ENCODE results near the gene CANT1. TPM values are rescaled to one million over a fixed set of nuclear protein-coding genes. Genes with fewer than 3 reads are reported as not detected.

Gene CANT1
- total RNA-seq, 2 donors from 2014 or later, result 302 to 322 TPM

DNA sequence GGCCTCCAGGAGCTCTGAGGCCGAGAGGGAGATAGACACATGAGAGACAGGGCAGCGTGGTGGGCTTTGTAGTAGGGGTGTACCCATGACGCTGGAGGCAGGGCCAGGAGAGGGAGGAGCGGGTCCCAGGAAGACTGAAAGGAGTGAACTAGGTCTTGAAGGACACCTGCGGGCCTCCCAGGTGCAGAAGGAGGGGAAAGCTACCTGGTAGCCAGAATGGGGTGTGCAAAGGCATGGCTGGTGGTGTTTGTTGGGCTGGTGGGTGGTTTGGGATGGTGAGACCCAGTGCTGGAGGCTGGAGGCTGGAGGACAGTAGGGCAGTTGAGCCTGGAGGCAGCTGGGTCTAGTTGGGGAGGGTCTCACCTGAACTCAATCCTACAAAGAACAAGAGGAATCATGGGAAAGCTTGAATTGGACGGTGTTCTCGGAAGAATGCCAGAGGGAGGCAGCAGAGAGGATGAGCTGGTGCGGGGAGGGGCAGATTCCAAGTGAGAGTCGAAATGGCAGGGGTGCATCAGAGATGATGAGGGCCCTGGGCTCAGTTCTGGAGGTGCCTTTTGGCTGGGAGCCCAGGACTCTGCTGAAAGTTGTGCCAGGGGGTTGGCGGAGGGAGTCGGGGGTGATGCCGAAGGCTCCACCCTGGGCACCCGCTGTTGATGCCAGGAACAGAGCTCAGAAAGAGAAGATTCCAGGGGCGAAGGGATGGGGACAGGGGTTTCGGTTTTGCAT, 35.6 kb upstream of the CANT1 start:
- no peak for ATAC-seq
- peak in 1 of 2 donors; percentile 18 for DNase-seq
- intact Hi-C loops (cut with DNase I, micrococcal nuclease), result no loop called here

DNA sequence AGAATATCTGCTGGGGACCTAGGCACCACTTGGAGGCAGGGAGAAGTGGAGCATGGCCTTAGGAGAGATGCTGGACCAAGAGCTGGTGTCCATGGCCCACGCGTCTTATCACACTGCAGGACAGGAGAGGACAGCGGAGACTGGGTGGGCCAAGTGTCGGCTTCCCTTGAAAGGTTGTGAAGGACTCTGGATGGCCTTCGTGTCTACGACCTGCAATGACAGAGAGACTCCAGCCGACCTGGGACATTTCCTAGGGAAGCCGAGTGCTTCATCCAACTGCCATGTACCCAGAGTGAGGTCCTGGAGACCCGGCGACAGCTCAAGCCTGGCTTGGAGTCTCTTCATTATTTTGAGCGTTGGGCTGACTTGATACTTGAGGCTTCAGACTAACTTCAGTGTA, 34.9 kb upstream of the CANT1 start:
- ATAC-seq (no peak), DNase-seq (no peak)
- intact Hi-C loops (cut with DNase I, micrococcal nuclease), result no loop called here

DNA sequence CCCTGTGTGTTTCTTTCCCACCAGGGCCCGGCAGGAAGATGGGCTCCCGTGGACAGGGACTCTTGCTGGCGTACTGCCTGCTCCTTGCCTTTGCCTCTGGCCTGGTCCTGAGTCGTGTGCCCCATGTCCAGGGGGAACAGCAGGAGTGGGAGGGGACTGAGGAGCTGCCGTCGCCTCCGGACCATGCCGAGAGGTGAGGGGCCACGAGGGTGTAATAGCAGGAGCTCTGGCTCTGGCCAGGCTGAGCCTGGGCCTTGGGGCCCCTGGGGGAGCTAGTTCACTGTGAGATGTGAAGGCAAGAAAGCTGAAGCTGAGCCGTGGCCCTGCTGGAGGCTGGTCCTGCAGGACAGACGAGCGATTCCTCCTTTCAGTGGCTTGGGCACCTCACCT, 34.4 kb upstream of the CANT1 start:
- ATAC-seq (no peak), DNase-seq (peak in 1 of 2 donors; percentile 21)
- intact Hi-C loops (cut with DNase I, micrococcal nuclease), result no loop called here

DNA sequence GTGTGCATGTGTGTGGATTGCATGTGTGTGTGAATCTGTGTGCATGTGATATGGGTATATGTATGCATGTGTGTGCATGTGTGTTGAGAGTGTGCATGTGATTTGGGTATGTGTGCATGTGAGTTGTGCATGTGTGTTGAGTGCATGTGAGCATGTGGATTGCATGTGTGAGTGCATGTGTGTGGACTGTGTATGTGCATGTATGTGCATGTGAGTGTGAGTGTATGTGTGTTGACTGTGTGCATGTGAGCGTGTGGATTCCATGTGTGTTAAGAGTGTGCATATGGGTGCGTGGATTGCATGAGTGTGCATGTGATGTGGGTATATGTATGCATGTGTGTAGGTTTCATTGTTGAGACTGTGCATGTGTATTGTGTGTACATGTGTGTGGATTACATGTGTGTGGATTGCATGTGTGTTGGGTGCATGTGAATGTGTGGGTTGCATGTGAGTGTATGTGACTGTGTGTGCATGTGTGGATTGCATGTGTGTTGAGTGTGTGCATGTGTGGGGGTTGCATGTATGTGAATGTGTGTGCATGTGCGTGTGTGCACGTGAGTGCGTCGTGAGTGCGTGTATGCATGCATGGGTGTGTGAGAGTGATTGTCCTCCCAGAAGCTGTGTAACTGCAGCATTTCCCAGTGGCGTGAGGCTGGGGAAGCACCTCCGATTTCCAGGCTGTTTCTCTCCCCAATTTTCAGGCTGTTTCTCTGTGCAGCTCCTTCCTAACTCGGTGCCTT, 33.8 kb upstream of the CANT1 start:
- DNase-seq (no peak), ATAC-seq (no peak)
- intact Hi-C loops (cut with DNase I, micrococcal nuclease), result no loop called here

DNA sequence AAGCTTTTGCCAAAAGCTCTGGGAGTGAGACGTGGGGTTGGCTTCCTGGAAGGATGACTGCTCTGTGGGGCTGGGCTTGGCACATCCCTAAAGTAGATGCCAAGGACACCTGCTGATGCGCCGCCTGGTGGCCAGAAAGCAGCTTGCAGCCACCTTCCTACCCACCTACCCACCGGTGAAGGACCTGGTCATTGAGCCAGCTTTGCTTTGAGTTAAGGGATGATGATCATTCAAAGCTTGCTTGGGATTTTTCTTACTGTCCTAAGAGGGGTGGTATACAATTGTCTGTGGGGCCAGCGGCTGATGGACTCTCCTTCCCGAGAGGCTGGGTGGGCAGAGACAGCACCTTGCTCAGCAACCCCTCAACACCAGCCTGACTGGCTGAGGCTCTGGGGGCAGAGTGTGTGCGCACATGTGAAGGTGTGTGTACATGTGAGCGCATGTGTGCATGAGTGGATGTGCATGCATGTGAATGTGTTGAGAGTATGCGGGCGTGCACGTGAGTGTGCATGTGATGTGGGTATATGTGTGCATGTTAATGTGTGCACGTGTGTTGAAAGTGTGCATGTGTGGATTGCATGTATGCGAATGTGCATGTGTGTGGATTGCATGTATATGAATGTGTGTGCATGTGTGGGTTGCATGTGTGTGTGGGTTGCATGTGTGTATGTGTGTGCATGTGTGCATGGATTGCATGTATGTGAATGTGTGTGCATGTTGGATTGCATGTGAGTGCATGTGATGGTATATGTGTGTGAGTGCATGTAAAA, 33.0 kb upstream of the CANT1 start:
- DNase-seq, result peak; percentile 72 to 88
- peak; percentile 84 for ATAC-seq
- intact Hi-C loops (cut with DNase I, micrococcal nuclease), result no loop called here

DNA sequence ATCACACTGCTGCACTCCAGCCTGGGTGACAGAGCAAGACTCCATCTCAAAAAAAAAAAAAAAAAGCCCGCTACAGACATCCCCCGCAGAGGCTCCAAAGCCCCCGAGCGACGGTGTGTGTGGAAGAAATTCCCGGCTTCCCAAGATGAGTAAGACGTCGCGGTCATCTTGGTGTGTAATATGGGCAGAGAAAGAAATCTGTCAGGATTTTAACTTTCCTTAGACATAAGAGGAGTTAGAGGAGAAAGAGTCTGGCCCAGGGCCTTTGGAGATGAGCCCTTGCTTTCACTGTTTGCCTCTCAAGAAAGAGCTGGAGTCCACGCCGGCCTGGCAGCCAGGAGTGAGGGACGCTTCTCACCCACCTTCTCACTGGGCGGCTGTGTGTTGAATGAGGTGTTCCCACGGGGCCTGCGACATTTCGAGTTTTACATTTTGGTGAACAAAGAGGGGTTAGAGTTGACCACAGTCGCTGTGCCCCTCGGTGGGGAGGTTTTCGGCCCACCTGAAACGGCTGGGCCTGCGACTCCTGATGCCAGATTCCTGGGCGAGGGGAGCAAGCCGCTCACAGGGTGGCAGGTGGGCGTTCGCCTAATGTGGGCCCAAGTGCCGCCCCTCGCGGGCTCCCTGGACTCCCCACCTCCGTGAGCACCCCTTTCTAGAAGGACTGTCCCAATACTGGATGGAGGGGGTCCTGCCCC, 32.3 kb upstream of the CANT1 start:
- intact Hi-C loops (cut with DNase I, micrococcal nuclease), result no loop called here
- ATAC-seq, result no peak

DNA sequence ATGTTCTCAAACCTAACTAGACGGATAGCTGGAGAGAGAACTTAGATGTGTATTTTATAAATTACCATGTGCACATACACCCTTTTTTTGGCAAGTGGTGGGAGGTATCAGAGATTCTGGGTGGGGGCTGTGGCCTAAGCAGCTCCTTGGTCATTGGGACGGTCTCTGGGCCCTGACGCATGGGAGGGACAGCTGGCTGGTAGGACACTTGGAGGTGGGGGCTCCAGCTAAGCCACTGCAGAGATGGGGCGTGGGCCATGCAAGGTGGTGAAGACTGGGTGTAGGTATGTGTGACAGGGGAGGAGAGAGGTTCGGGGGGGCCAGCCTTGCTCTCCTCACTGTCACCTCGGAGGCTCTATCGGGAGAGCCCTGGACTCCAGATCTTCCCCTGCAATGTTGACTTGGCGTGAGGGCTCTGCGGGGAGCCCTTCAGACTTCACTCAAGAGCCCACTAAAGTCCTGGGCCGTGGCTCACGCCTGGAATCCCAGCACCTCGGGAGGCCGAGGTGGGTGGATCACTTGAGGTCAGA, 31.5 kb upstream of the CANT1 start:
- ATAC-seq, result no peak
- intact Hi-C loops (cut with DNase I, micrococcal nuclease), result no loop called here
- DNase-seq, result peak in 1 of 2 donors; percentile 20

More for the DNA sequence above, 32.3 kb upstream of the CANT1 start:
- no peak for DNase-seq

DNA sequence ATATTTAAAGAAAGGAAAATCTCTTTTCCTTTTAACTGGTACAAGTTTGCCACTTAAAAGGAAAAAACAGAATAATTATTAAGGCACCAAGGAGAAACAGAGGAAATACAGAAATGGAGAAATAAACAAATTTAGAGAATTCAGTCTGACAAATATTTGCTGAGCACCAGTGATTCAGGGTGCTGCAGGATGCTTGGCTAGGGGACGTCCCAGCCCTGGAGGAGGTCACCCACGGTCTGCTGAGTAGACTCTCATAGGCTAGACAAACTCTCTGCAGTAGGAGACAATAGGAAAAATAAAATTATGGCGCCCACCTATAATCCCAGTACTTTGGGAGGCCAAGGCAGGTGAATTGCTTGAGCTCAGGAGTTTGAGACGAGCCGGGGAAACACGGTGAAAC, 30.3 kb upstream of the CANT1 start:
- intact Hi-C loops (cut with DNase I, micrococcal nuclease), result no loop called here
- ATAC-seq (no peak), DNase-seq (no peak)

DNA sequence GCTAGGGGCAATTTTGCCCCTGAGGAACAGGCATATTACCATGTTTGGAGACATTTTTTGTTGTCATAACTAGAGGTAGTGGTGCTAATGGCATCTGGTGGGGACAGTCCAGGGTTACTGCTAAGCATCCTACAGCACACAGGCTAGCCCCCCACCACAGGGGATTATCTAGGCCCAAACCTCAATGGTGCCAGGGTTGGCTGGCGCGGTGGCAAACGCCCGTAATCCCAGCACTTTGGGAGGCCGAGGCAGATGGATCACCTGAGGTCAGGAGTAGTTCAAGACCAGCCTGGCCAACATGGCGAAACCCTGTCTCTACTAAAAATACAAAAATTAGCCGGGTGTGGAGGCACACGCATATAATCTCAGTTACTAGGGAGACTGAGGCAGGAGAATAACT, 29.6 kb upstream of the CANT1 start:
- intact Hi-C loops (cut with DNase I, micrococcal nuclease), result no loop called here
- ATAC-seq (no peak), DNase-seq (no peak)

DNA sequence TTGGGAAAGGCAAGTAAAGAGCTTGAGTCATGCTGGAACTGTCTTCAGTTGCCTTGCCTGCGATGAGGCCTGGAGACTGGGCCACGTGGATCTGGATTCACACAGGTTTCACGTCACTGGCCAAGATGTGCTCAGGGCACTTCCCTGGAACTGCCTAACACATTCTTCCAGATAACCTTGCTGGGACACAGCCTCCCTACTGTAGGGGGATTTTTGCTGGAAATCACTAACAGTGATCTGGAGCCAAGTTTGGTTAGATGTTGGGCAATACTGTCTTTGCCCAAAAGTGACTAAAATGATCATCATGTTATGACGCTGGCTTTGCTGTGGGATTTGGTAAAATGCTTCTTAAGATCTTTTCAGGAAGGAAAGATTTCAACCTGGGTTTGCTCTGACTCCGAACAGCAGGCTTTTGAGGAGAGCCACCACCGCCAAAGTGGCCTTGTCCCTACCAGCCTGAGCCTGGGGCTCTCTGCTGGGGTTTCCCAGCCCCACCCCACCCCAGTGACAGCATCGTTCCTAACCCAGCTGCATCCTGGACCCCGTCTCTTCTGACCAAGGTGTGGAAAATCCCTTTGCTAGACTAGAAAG, 29.1 kb upstream of the CANT1 start:
- intact Hi-C loops (cut with DNase I, micrococcal nuclease), result no loop called here
- ATAC-seq (no peak), DNase-seq (peak in 1 of 2 donors; percentile 31)

DNA sequence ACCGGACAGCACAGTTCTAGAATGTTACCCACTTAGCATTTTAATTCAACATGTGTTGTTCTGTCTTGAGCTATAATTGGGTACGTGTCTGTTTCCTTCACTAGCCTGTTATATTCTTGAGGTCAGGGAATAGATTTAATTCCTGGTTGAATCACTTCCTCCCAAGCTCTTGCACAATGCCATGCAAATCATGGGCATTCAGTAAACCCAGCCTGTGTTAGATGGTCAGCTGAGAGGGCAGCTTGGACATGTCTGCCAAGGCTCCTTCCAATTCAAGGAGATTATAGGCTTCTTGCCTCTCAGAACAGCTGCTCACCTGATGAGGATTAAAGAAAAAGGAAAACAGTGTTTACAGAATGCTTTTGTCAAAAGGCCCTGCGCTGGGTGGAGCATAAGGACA, 27.0 kb upstream of the CANT1 start:
- ATAC-seq, result peak; percentile 62

DNA sequence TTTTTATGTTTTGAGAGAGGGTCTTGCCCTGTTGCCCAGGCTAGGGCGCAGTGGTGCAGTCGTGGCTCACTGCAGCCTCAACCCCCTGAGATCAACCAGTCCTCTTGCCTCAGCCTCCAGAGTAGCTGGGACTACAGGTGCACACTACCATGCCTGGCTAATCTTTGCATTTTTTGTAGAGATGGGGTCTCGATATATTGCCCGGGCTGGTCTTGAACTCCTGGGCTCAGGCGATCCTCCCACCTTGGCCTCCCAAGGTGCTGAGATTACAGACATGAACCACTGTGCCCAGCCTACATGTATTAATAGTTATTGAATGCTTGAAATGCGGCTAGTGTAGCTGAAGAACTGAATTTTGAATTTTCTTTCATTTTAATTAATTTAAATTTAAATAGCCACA, 26.6 kb upstream of the CANT1 start:
- ATAC-seq (no peak), DNase-seq (no peak)
- intact Hi-C loops (cut with DNase I, micrococcal nuclease), result no loop called here

More for the DNA sequence above, 27.0 kb upstream of the CANT1 start:
- intact Hi-C loops (cut with DNase I, micrococcal nuclease), result no loop called here
- no peak for DNase-seq

DNA sequence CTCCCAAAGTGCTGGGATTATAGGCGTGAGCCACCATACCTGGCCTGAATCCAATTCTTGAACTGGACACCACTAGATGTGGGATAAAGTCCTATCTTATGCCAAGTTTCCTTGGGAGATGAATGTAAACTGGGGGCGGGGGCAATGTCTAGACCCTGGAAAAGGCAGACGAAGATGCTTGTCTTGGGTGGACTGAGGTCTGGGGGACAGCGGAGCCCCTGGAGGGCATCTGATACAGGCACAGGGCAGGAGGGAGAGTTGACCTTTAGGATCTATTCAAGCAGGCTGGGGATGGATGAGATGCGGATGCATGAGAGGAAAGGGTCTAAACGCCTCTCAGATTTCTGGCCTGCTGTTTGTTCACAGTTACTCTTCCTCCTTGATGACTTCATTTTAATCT, 26.1 kb upstream of the CANT1 start:
- DNase-seq, result no peak
- ATAC-seq, result no peak
- intact Hi-C loops (cut with DNase I, micrococcal nuclease), result no loop called here

DNA sequence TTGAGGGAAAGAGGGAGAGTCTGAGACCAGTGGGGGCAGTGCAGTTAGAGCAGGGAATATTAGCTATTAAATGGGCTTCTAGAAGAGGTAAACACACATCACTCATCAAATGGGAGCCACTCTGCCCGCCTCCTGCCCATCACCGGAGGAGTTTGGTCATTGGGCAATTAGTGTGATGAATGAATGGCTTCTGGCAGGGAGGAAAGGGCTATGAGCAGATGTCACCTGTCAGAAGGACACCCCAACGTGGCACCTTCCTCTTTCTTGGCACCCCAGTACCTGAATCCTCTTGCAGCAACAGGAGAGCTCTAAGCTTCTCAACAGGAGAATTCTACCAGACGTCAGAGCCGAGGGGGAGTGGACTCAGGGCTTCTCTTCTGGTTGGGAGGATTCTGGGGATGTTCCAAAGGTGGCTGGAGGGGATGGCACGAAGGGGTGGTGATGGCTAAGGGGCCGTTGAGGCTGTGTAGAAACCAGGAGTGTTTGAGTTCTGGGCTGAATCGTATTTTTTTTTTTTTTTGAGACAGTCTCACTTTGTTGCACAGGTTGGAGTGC, 25.4 kb upstream of the CANT1 start:
- DNase-seq (no peak), ATAC-seq (no peak)
- intact Hi-C loops (cut with DNase I, micrococcal nuclease), result no loop called here

DNA sequence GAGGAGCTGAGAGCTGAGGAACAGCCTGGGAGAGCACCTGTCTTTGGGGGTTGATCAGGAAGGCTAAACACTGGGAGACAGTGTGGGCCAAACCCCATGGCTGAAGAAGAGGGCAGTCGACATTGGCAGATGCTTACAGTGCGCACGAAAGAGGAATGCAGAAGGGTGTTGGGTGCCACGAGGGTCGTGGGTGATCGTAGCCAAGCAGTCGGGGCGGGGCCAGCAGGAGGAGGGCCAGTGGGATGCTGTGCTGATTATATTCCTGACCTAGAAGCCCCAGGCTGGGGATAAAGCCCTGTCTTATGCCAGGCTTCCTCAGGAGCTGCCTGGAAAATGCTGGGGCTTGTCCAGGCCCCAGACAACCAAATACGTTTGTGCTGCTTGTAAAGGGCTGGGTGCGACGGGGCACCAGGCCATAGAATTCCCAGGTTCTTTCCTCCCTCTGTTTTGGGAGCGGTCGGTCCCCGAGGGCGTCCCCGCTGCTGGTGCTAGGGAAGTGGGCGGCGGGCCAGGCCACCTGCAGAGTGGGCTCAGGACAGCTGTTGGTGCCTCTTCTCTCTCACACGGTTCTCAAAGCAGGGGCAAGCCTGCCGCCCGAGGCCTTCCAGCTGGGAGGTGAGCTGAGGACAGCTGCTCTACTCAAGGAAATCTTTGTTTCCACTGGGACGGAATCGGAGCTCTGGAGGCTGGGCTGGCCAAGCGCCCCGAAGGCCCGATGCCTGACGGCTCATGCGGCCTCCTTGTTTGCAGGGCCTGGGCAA, 24.4 kb upstream of the CANT1 start:
- peak; percentile 47 to 50 for DNase-seq
- intact Hi-C loops (cut with DNase I, micrococcal nuclease), result no loop called here

DNA sequence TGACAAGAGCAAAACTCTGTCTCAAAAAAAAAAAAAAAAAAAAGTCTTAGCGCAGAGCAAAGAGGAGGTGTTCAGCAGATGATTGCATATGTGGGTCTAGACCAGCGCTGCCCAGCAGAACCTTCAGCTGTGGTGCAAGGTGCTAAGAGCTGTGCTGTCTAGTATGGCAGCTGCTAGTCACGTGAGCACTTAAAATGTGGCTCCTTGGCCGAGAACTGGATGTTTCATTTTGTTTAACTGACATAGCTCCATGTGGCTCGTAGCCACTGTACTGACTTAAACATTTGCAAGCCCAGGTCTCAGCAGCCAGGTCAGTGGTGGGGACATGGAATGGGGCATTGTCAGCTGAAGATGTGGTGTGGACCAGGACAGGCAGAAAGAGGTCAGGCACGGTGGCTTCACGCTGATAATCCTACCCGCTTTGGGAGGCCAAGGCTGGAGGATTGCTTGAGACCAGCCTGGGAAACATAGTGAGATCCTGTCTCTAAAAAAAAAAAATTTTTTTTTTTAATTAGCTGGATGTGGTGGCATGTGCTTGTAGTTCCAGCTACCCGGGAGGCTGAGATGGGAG, 23.6 kb upstream of the CANT1 start:
- peak in 1 of 2 donors; percentile 23 for DNase-seq
- no peak for ATAC-seq
- intact Hi-C loops (cut with DNase I, micrococcal nuclease), result no loop called here

More for the DNA sequence above, 24.4 kb upstream of the CANT1 start:
- peak; percentile 67 for ATAC-seq

Measured in left colon (tissue), 2 donors.